Liver (tissue), 9 donors: ENCODE data around the gene ARL3. TPM values are rescaled to one million over a fixed set of nuclear protein-coding genes. Genes with fewer than 3 reads are reported as not detected.
"Not testable (repeated sequence)": the region's sequence is repeated elsewhere in the genome, so short reads cannot be mapped to it uniquely, and the experiment has no call there.

Source experiments
- DNase-seq: peaks from one replicate; pipeline ENCODE4 v3.0.0-alpha.2; 2017; ENCODE audit warnings: low spot score
- H3K27ac ChIP-seq, 2 donors: one replicate each; pipeline ENCODE4 v1.7.0; 2013; ENCODE audit warnings: inconsistent platforms in 2 of 2, low read length in 2 of 2, control low read depth in 1 of 2, low read depth in 1 of 2, mild to moderate bottlenecking in 1 of 2
- H3K27me3 ChIP-seq, 4 donors: one replicate each; pipeline versions ENCODE4 v1.6.1 to v1.7.0; 2013; ENCODE audit warnings: low read length in 3 of 4, inconsistent platforms in 1 of 4, mild to moderate bottlenecking in 1 of 4, moderate library complexity in 1 of 4; ENCODE audit not compliant: control insufficient read depth in 4 of 4, insufficient read depth in 4 of 4
- H3K36me3 ChIP-seq, 4 donors: one replicate each; pipeline versions ENCODE4 v1.6.1 to v1.7.0; 2013; ENCODE audit warnings: low read length in 3 of 4, mild to moderate bottlenecking in 3 of 4, low read depth in 1 of 4, moderate library complexity in 1 of 4; ENCODE audit not compliant: control insufficient read depth in 4 of 4, insufficient read depth in 3 of 4
- H3K4me1 ChIP-seq, 4 donors: one replicate each; pipeline versions ENCODE4 v1.6.1 to v1.7.0; 2013; ENCODE audit warnings: low read length in 3 of 4, mild to moderate bottlenecking in 3 of 4, moderate library complexity in 1 of 4; ENCODE audit not compliant: control insufficient read depth in 4 of 4, insufficient read depth in 4 of 4
- H3K4me3 ChIP-seq, 3 donors: one replicate each; pipeline versions ENCODE4 v1.6.1 to v1.7.0; 2013; ENCODE audit warnings: low read length in 3 of 3, control low read depth in 1 of 3, low read depth in 1 of 3, mild to moderate bottlenecking in 1 of 3
- H3K9ac ChIP-seq, 2 donors: one replicate each; pipeline ENCODE4 v1.7.0; 2013; ENCODE audit warnings: low read length in 2 of 2, mild to moderate bottlenecking in 2 of 2, moderate library complexity in 2 of 2, control low read depth in 1 of 2, low read depth in 1 of 2
- H3K9me3 ChIP-seq, 4 donors: one replicate each; pipeline versions ENCODE4 v1.6.1 to v1.7.0; 2013; ENCODE audit warnings: low read length in 3 of 4; ENCODE audit not compliant: control insufficient read depth in 4 of 4
- FOXA1 ChIP-seq: IDR thresholded peaks from 2 replicates; pipeline ENCODE4 v1.6.1; 2016; ENCODE audit warnings: antibody characterized with exemption
- FOXA2 ChIP-seq: IDR thresholded peaks from 2 replicates; pipeline ENCODE4 v1.6.1; 2016; ENCODE audit warnings: antibody characterized with exemption
- GABPA ChIP-seq, 2 donors: IDR thresholded peaks in 1 of 2; conservative IDR thresholded peaks in 1 of 2; 2 replicates each; pipeline ENCODE4 v1.6.1; 2016; ENCODE audit warnings: antibody characterized with exemption in 2 of 2, mild to moderate bottlenecking in 1 of 2, moderate library complexity in 1 of 2
- HNF4A ChIP-seq, 2 donors: conservative IDR thresholded peaks; 2 replicates each; pipeline ENCODE4 v1.6.1; 2016; ENCODE audit warnings: antibody characterized with exemption in 2 of 2, mild to moderate bottlenecking in 2 of 2
- HNF4G ChIP-seq: IDR thresholded peaks from 2 replicates; pipeline ENCODE4 v1.6.1; 2016; ENCODE audit warnings: antibody characterized with exemption
- JUND ChIP-seq, 2 donors: IDR thresholded peaks; 2 replicates each; pipeline ENCODE4 v1.6.1; 2016; ENCODE audit warnings: antibody characterized with exemption in 2 of 2
- RAD21 ChIP-seq, 2 donors: IDR thresholded peaks; 2 replicates each; pipeline ENCODE4 v1.6.1; 2016; ENCODE audit warnings: antibody characterized with exemption in 2 of 2, mild to moderate bottlenecking in 2 of 2
- TAF1 ChIP-seq: conservative IDR thresholded peaks from 2 replicates; pipeline ENCODE4 v1.6.1; 2016; ENCODE audit warnings: antibody characterized with exemption, mild to moderate bottlenecking
- YY1 ChIP-seq: IDR thresholded peaks from 2 replicates; pipeline ENCODE4 v1.6.1; 2016; ENCODE audit warnings: antibody characterized with exemption, mild to moderate bottlenecking
- WGBS: extraction: QIAGEN DNeasy Blood & Tissue Kit; methylation state at CpG from one replicate; pipeline ENCODE4 v1.1.7; 2013; 5-methylcytosine and 5-hydroxymethylcytosine counted together
- polyA plus RNA-seq, 2 donors: library from polyadenylated mRNA; stranded (reverse) in 1 of 2; unstranded in 1 of 2; fragments of 200-250 nt in 1 of 2; fragments of >200 nt in 1 of 2; fragmentation: Nextera tagmentation in 1 of 2; extraction: Ambion mirVana in 1 of 2; gene quantifications; one replicate each; pipeline versions ENCODE4 v1.2.1 to v1.2.3, GENCODE V29; 2013 to 2015
- total RNA-seq, 2 donors: library from RNA; depleted of rRNA; stranded (reverse); fragments of >200 nt; gene quantifications; one replicate each; pipeline ENCODE4 v1.2.3, GENCODE V29; 2014
- TF ChIP-seq, protein P1 (sequence below): fragments of 150-350 bp; IDR thresholded peaks from 2 replicates; pipeline ENCODE4 v1.5.1; 2017; ENCODE audit warnings: improper control_type of control experiment, low read depth, low read length; ENCODE audit not compliant: missing input control
- TF ChIP-seq, protein P2 (sequence below): IDR thresholded peaks from 2 replicates; pipeline ENCODE4 v1.6.1; 2016; ENCODE audit warnings: antibody characterized with exemption
- TF ChIP-seq, protein P3 (sequence below): IDR thresholded peaks from 2 replicates; pipeline ENCODE4 v1.6.1; 2016; ENCODE audit warnings: antibody characterized with exemption
- donor health status: healthy.
- donor health status: healthy.
- donor health status: healthy.
- donor health status: healthy.
- donor health status: healthy.

Gene ARL3
- total and polyA plus RNA-seq, 4 donors, result 1.0 to 2.5 (median 2.3) TPM

DNA sequence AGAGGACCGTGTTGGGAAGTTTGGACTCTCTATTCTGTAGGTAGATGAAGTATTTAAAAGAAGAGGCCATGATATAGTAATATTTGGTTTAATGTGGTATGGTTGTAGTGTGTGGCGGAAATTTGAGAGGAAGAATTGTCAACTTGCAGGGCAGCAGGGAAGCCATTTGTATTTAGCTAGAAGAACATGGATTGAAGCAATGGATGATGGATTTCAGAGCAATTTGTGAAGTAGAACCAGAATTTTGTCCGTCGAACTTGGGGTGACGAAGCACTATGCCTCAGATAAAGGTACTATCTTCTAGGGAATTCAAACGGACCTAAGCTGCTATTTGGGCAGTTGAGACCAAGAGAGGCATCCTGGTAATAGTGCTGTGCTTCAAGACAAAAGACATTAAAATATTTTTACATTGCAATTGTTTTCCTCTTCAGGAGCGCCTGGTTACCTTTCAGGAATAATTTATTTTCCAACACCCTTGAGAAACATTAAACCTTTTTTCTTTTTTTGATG lies 28.9 kb upstream of the ARL3 start:
- 37% methylated on average over 7 of the region's 7 CpGs for WGBS
- Histone ChIP-seq H3K9ac (no peak overlapping the region), H3K4me3 (peak overlapping the region in 2 of 3 donors; percentile 29 to 54), H3K36me3 (peaks cover 0 to 3% (median 0%) of the 10 kb centered on the region in 4 donors), H3K27ac (no peak overlapping the region), H3K27me3 (no peaks in the 10 kb centered on the region), H3K4me1 (peaks cover 0 to 25% (median 18%) of the 10 kb centered on the region in 4 donors), H3K9me3 (no peaks in the 10 kb centered on the region)
- DNase-seq, result no peak
- TF ChIP-seq TAF1 (no peak), RAD21 (IDR thresholded peaks at IDR 0.05) (no peak), GABPA (IDR thresholded peaks at IDR 0.05 in 1 of 2, conservative IDR thresholded peaks at IDR 0.05 in 1 of 2) (no peak), YY1 (no peak), HNF4A (conservative IDR thresholded peaks at IDR 0.05) (no peak)

DNA sequence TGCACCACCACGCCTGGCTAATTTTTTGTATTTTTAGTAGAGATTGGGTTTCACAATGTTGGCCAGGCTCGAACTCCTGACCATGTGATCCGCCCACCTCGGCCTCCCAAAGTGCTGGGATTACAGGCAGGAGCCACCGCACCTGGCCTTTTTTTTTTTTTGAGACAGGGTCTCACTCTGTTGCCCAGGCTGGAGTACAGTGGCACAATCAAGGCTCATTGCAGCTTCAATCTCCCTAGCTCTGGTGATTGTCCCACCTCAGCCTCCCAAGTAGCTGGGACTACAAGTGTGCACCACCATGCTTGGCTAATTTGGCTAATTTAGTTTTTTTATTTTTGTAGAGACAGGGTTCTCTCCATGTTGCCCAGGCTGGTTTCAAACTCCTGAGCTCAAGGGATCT lies 28.1 kb upstream of the ARL3 start:
- not testable (repeated sequence) for H3K9ac ChIP-seq, H3K27me3 ChIP-seq, H3K27ac ChIP-seq, H3K9me3 ChIP-seq, H3K4me3 ChIP-seq, DNase-seq, H3K36me3 ChIP-seq
- whole genome bisulfite sequencing, result 85% methylated on average over 5 of the region's 5 CpGs
- H3K4me1 ChIP-seq, result peaks cover 0 to 25% (median 18%) of the 10 kb centered on the region in 4 donors

DNA sequence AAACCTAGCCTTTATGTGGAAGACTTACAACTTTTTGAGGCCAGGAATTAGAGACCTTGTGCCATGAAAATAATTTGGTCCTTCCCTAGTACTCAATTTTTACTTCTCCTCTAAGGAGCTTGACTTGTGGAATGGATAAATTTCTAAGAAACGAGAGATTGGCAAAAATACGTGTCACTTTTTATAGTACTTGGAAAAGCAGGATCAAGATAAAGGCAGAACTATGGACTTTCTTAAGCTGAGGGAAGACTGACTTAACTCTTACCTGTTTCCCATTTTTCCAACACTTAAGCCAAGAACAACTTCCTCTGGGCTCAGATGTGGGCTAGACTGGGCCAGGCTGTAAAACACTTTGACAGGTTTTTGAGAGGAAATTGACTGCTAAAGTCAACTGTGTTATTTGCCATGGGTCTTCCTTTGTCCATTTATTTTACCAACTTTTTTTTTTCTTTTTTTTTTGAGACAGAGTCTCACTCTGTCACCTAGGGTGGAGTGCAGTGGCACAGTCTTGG lies 27.6 kb upstream of the ARL3 start:
- H3K4me1 ChIP-seq, result peaks cover 0 to 25% (median 18%) of the 10 kb centered on the region in 4 donors
- no peaks in the 10 kb centered on the region for H3K27me3 ChIP-seq
- DNase-seq, result no peak
- 79% methylated on average over 2 of the region's 2 CpGs for WGBS
- H3K4me3 ChIP-seq, result no peak overlapping the region
- peaks cover 0 to 12% (median 4%) of the 10 kb centered on the region in 4 donors for H3K36me3 ChIP-seq
- H3K9ac ChIP-seq, result no peak overlapping the region
- H3K9me3 ChIP-seq, result no peaks in the 10 kb centered on the region
- no peak overlapping the region for H3K27ac ChIP-seq
- no peak for TF ChIP-seq JUND (IDR thresholded peaks at IDR 0.05)
- TF ChIP-seq FOXA2, result no peak
- no peak for TF ChIP-seq TAF1
- no peak for TF ChIP-seq YY1
- no peak for TF ChIP-seq FOXA1
- TF ChIP-seq, protein P1, sequence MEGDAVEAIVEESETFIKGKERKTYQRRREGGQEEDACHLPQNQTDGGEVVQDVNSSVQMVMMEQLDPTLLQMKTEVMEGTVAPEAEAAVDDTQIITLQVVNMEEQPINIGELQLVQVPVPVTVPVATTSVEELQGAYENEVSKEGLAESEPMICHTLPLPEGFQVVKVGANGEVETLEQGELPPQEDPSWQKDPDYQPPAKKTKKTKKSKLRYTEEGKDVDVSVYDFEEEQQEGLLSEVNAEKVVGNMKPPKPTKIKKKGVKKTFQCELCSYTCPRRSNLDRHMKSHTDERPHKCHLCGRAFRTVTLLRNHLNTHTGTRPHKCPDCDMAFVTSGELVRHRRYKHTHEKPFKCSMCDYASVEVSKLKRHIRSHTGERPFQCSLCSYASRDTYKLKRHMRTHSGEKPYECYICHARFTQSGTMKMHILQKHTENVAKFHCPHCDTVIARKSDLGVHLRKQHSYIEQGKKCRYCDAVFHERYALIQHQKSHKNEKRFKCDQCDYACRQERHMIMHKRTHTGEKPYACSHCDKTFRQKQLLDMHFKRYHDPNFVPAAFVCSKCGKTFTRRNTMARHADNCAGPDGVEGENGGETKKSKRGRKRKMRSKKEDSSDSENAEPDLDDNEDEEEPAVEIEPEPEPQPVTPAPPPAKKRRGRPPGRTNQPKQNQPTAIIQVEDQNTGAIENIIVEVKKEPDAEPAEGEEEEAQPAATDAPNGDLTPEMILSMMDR, result no peak
- no peak for TF ChIP-seq HNF4G
- TF ChIP-seq, protein P2, sequence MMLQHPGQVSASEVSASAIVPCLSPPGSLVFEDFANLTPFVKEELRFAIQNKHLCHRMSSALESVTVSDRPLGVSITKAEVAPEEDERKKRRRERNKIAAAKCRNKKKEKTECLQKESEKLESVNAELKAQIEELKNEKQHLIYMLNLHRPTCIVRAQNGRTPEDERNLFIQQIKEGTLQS, result no peak
- TF ChIP-seq, protein P3, sequence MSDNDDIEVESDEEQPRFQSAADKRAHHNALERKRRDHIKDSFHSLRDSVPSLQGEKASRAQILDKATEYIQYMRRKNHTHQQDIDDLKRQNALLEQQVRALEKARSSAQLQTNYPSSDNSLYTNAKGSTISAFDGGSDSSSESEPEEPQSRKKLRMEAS, result no peak
